ENCODE measurements around the gene DLX6.
"Not testable (repeated sequence)": the region's sequence is repeated elsewhere in the genome, so short reads cannot be mapped to it uniquely, and the experiment has no call there.

Gene DLX6

DNA sequence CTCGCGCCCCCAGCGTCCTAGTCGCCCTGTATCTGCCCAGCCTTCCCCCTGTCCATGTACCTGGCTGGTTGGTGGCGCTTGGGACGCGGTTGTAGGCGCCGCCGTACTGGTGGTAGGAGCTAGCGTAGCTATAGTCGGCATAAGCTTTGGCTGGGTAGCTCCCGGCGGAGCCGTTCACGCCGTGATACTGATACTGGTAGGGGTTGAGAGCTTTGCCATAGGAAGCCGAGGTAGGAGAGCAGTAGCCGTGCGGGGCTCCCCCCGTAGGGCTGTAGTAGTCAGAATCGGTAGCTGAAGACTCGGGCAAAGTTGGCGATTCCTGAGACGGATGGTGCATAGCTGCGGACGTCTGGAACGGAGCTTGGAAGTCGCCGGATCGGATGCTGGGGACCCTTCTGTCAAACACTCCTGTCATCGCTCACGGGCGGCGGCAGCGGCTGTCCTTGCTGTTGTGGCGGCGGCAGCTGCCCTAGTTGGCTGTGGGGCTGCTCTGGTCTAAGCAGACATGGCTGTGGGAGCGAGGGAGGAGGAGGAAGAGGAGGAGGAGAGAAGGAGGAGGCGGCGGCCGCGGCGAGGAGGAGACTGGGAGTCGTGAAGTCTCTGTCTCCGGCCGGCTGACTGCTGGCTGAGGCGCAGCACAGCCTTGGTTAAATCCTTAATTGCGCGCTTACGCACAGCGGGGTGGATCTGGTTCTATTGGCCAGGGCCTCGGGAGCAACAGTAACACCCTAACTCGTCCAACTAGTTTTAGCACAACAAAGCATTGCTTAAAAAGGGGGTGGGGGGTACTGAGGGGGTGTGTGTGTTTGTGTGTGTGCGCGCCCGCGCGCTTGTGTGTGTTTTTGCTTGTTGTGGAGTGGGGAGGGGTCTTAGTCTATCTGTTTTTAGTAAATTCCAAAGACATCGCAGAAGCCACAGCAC, 19.1 kb downstream of the DLX6 start, which contains the start of gene DLX5:
DLX5 (minus strand) TSS at position 623 of the 921 bp plus-strand sequence; CDS start at position 415, 208 bp downstream.
- no peak for DNase-seq

GRCh38 chr7:97025130-97025499, 19.8 kb downstream of the DLX6 start:
- DNase-seq, result no peak

- DNase-seq, result no peak
Observed at GRCh38 chr7:97025983-97026714, 20.8 kb downstream of the DLX6 start.

- no peak for DNase-seq
Observed at GRCh38 chr7:97026715-97027426, 21.5 kb downstream of the DLX6 start.

DNA sequence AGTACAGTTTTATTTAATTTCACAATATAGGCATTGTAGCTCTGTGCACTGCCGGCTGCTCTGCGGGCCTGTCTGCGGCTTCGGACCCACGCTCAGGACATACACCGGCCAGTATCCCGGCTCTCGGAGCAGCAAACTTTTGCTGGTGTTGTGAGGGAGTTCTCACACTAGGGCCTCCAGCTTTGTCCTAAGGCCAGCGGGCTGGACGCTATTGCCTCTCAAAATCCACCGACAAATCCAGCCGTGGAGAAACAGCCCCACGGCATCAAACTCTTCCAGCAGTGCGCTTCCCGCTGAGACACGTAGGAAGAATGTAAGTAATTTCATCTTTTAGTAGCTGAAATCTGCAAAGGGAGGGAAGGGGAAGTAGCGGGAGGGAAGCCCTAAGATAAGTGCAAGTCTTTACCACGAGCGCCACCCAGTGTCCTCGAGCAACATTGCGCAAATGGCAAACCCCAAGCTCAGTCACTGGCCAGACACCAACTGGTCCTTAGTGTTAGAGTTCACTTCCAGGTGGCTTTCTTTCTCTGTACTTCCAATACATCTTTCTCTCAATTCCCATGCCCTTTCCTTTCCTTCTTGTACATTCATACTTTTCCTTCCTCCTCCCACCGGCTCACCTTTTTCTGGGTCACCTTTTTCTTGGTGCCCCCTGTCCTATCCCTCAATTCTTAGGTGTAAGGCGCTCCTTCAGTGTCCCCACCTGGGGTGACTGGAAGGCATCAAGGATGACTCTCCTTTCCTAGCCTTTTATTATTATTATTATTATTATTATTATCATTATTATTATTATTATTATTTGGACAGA, 22.3 kb downstream of the DLX6 start:
- DNase-seq, result peak; percentile 53 to 63

DNA sequence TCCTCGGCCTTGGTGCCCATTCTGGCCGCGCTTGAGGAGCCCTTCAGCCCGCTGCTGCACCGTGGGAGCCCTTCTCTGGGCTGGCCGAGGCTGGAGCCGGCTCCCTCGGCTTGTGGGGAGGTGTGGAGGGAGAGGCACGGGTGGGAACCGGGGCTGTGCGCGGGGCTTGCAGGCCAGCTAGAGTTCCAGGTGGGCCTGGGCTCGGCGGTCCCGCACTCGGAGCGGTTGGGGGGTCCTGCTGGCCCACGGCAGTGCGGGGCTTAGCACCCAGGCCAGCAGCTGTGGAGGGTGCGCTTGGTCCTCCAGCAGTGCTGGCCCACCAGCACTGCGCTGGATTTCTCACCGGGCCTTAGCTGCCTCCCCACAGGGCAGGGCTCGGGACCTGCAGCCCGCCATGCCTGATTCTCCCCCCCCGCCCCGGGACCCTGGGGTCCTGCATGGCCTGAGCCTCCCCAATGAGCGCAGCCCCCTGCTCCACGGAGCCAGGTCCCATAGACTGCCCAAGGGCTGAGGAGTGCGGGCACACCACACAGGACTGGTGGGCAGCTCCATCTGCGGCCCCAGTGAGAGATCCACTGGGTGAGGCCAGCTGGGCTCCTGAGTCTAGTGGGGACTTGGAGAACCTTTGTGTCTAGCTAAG, 29.0 kb downstream of the DLX6 start:
- DNase-seq, result not testable (repeated sequence)

GRCh38 chr7:97039374-97040065, 34.2 kb downstream of the DLX6 start:
- no peak for DNase-seq

GRCh38 chr7:97043281-97043680, 37.9 kb downstream of the DLX6 start:
- DNase-seq, result no peak
